GM12873 (cell line): ENCODE data around the gene SLC9A7.

ENCODE experiments used
- TF ChIP-seq, protein P1 (sequence below): IDR thresholded peaks from 2 replicates; pipeline ENCODE4 v1.5.1; 2012; ENCODE audit warnings: low read depth, mild to moderate bottlenecking, moderate library complexity, low read length, control low read depth; ENCODE audit not compliant: insufficient read depth; ENCODE audit errors: missing control alignments

The SLC9A7 gene

DNA sequence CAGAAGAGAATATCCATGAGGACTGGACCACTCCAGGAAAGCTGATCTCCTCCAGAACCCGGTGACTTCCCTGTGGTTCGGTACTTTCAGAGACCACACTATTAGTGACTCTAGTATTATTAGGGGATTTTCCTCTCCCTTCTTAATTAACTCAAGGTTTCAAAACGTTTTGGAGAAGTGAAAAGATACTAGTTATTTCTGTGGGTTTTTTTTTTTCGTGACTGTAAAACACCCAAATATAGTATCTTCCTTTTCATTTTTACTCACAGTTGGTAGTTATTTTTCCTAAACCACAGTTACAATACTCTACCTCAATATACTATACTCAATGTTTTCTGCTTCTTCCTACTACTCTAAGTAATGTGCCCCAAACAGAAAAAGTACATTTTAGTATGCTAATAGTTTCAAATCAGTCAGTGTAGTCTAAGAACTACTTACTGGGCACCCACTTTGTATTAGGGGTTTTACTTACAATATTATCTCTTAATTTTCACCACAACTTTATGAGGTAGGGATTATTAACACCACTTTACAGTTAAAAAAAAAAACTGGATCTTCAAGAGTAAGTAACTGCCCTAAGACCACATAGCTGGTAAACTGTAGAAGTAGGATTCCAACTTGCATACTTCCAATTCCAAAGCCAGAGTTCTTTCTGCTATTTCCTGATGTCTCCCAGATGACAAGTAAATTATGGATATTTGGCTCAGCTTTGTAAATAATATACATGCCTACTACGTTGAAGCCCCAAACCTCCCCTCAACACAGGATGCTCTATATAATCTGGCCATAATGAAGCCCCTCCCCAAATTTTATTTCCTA lies 45.0 kb downstream of the SLC9A7 start:
- TF ChIP-seq, protein P1, sequence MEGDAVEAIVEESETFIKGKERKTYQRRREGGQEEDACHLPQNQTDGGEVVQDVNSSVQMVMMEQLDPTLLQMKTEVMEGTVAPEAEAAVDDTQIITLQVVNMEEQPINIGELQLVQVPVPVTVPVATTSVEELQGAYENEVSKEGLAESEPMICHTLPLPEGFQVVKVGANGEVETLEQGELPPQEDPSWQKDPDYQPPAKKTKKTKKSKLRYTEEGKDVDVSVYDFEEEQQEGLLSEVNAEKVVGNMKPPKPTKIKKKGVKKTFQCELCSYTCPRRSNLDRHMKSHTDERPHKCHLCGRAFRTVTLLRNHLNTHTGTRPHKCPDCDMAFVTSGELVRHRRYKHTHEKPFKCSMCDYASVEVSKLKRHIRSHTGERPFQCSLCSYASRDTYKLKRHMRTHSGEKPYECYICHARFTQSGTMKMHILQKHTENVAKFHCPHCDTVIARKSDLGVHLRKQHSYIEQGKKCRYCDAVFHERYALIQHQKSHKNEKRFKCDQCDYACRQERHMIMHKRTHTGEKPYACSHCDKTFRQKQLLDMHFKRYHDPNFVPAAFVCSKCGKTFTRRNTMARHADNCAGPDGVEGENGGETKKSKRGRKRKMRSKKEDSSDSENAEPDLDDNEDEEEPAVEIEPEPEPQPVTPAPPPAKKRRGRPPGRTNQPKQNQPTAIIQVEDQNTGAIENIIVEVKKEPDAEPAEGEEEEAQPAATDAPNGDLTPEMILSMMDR: no peak

DNA sequence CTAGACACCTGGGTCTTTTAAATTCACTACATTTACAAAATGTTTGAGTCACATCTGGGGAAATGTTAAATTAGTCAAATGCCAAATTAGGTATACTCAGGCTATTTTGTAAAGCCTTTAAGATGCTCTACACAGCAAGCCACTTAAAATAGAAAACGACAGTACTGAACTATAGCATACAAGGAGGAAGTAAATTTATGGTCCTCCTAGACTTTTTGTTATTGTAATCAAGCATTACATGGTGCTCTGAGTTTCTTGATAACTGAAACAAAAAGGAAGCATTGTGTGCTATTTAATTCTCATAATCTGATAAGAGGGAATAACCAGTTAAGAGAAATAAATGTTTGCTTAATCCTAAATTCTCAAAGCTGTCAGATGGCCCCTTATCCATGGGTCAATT lies 46.2 kb downstream of the SLC9A7 start:
- TF ChIP-seq, protein P1: no peak

DNA sequence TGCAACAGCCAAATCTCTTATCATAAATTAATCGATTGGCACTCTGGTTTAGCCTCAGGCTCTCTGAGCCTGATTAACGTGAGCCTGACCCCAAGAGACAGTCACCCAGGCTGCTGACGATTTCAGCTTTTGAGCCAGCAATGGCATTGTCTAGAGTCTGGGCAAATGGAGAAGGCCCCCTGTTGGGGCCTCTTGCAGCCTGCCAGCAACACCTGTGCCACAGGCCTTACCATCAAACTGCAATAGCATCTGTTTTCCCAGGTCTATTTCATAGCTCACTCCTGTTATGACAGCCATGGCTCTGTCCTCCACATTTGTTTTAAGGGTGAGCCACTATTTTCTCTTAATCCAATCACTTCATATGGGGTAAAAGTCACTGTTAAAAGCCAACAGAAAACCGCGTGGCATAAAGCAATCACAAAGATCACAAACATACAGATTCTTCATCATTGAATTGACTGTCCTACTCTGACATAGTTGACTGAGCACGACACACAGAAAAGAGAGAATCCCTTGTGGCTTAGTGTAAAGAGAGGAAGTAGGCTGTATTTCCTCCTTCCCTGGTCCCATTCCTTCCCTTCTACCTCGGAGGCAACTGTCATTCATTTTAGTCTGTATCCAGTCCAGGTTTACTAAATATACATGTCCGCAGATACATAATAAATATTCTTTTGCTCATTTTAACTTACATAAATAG lies 47.8 kb downstream of the SLC9A7 start:
- TF ChIP-seq, protein P1: peak; percentile 20

GRCh38 chrX:46710425-46710824 lies 48.5 kb downstream of the SLC9A7 start:
- TF ChIP-seq, protein P1: no peak

DNA sequence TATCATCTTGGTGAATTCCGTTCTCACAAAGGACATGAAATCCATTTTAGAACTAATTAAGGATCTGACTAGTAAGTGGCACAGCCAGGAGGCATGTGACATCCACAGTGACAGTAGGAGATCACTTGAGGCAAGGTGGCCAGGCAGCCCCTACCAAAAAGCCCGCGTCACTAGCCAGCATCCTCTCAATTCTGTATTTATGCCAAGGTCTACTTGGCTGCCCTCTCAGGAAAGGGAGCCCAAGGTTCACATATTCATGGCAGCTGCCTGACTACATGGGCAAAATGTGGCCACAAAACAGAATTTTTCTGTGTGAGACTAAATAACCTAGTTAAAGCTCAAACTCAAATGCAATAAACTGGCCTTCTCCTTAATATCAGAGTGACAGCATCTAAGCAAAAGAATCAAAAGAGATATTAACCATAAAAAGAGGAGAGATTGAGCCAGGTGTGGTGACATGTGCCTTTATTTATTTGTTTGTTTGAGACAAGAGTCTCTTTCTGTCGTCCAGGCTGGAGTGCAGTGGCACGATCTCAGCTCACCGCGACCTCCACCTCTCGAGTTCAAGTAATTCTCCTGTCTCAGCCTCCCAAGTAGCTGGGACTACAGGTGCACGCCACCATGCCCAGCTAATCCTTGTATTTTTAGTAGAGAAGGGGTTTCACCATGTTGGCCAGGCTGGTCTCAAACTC lies 51.5 kb downstream of the SLC9A7 start:
- TF ChIP-seq, protein P1: no peak

DNA sequence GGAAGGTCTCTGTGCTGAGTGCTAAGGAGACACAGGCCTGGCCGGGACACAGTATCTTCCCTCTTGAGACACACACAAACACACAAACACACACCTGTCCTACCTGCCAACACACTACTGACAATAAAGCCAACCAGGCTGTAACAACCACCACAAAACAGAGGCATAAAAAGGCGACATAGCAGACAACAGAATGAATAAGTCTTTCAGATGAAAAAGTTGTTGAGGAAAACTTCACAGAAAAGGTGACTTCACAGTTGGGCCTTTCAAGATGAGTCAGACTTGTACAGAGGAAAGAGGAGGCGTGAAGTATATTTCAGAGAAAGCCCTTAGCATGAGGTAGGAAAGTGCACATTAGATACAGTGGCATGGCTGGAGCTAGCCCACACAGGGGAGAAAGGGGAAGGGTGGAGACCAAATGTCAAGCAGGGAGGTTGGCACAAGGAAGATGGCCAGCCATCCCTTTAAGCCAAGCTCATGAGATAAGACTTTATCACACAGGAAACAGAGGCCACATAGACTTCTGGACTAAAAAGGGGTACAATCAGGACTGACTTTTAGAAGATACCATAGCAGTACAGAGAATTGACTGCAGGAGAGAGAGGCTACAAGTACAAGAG lies 54.0 kb downstream of the SLC9A7 start:
- TF ChIP-seq, protein P1: no peak
